Activated naive CD4-positive, alpha-beta T cell treated with anti-CD3 and anti-CD28 coated beads, Interleukin-2, amount 50 U/mL, for 72 hours (primary cell): ENCODE results near the gene DDRGK1. TPM values are rescaled to one million over a fixed set of nuclear protein-coding genes. Genes with fewer than 3 reads are reported as not detected.

Experiments used
- ATAC-seq, 2 donors: fragments of 150-1000 bp; cut with Tn5 transposase; 2 replicates each; pipeline ENCODE4 v1.10.0; 2021; ENCODE audit warnings: mild to moderate bottlenecking in 2 of 2, moderate library complexity in 2 of 2
- DNase-seq, 2 donors: peaks; one replicate each; pipeline ENCODE4 v3.0.0; 2021 to 2022; ENCODE audit warnings: low spot score in 2 of 2
- H3K27ac Mint-ChIP-seq, 2 donors: one replicate each; pipeline ENCODE4 v1.8.0; 2022; ENCODE audit warnings: mild to moderate bottlenecking in 2 of 2, mixed read lengths in 2 of 2
- H3K36me3 Mint-ChIP-seq, 2 donors: one replicate each; pipeline ENCODE4 v1.8.0; 2022; ENCODE audit warnings: mixed read lengths in 2 of 2
- H3K9me3 Mint-ChIP-seq, 2 donors: one replicate each; pipeline ENCODE4 v1.8.0; 2022; ENCODE audit warnings: mixed read lengths in 2 of 2
- total RNA-seq, 2 donors: library from RNA; stranded (reverse); gene quantifications; one replicate each; pipeline ENCODE4 v1.2.3, GENCODE V29; 2022

The DDRGK1 gene
- total RNA-seq, 2 donors from 2014 or later: 66.4 to 128 TPM

DNA sequence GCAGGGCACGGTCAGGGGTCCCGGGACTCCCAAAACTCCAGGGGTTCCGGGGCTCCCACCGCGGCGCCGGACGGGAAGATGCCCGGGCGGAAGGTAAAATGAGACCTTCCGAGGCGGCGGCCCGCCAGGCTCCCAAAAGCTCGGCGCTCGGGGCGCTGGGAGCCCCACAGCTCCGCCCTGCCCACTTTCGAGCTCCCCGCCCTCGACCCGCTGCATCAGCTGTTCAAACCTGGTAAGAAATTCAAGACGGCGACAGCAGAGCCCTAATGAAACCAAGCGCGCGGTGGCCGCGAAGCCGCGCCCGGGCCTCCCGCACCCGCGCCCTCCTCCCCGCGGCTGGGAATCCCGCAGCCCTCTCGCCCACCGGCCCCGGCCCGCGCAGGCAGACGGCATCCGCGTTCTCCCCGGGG lies 34.1 kb upstream of the DDRGK1 start:
- ATAC-seq (peak; percentile 40 to 69), DNase-seq (peak in 1 of 2 donors; percentile 58)
- H3K36me3 Mint-ChIP-seq: peaks cover 0 to 7% of the 10 kb centered on the region in 2 donors
- H3K9me3 Mint-ChIP-seq: no peaks in the 10 kb centered on the region
- no peak overlapping the region for H3K27ac Mint-ChIP-seq

DNA sequence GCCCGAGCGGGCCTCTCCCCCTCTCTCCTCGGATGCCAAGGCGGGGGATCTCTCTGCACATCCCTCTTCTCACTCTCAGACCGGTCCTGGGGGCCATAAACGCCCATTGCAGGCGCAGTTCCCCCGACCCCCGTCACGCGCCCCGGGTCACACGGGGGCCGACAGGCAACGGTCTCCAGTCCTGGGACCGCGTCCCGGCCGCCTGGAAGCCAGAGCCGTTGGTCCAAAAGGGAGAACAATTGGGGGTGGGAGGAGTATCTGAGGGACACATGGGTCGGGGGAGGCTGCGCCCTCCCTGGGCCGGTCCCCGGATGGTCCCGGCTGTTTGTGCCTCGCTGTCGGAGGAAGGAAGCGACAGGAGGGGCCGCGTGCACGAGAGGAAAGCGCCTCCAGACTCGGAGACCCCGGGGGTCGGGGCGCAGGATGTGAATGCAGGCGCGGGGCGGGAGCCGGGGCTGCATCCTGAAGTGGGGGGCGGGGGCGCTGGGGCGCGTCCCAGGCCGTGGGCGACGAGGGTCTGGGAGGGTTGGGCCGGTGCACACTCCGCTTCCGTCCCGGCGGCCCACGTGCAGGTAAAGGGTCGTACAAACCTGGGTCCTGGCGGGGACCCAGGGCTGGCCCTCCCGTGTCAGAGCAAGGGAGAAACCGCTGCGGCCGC lies 33.6 kb upstream of the DDRGK1 start:
- Mint-ChIP-seq H3K36me3 (peaks cover 0 to 7% of the 10 kb centered on the region in 2 donors), H3K27ac (no peak overlapping the region), H3K9me3 (no peaks in the 10 kb centered on the region)
- no peak for DNase-seq
- ATAC-seq: peak; percentile 6 to 25

DNA sequence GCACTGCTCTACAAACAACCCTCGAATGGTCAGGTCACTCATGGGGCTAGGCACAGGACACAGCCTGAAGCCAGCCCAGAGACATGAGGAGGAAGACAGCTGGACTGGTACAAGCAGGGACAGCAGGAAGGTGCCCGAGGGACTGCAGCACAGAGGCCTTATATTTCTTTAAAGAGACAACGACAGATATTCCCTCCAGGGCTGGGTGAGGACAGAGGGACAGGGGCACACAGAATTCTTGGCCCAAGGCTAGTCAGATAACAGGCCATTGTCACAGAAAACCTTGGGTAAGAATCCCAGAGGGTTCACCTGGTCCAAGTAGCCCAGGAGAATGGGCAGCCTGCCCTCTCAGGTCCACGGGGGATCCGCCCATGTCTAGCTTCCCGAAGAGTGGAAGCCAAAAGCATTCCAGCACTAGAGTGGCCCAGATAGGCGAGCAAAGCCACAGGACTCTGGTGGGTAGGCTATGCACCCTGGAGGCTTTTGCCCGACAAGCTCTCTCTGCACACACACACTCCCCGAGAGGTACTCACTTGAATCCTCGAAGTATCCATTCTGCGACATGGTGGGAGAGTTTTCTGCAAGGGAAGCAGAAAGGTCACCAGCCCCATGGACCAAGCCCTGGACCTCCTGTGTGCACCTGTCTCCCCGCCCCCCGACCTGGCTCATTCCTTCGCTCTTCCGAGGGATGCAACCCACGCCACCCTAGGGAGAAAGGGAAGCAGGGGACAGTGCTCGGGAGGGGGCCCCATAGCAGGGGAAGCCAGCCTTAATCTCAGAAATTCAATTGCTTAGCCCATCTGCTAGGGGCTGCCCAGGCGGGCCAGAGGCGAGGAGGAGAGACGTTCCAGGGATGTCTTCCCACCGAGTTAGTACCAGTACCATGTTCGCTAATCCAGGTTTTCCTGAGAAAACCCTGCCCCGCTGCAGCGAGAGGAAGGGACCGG lies 32.8 kb upstream of the DDRGK1 start:
- Mint-ChIP-seq H3K9me3 (no peaks in the 10 kb centered on the region), H3K27ac (no peak overlapping the region), H3K36me3 (peaks cover 0 to 7% of the 10 kb centered on the region in 2 donors)
- DNase-seq (no peak), ATAC-seq (no peak)

DNA sequence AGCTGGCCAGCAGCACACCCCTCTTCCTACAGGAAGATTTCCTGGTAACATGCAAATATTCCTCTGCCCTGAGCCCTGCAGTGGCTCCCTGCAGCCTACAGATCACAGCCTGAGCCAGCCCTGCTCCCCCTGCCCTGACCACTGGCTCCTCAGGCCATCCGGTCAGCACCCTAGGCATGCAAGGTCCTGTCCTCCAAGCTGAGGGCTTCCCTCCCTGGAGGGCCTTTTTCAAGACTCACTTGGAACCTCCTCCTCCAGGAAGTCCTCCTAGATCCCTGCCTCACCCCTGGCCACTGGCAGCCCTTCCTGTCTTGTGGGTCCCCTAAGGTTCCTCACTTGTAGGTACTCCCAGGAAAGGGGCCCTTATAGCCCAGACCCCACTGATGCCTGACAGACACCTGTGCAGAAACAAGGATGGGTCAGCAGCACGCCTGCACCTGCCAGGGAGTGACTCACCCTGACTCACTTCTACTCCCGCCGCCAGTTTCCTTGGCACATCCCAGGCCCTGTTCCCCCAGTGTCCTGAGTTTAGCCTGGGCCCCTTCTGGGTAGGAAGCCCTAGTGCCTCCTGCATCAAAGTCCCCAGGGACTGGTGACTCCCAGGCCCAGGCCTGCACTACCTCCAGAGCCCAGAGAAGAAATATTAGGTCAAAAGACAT lies 31.3 kb upstream of the DDRGK1 start:
- ATAC-seq (no peak), DNase-seq (no peak)
- Mint-ChIP-seq H3K36me3 (peaks cover 0 to 7% of the 10 kb centered on the region in 2 donors), H3K27ac (no peak overlapping the region), H3K9me3 (no peaks in the 10 kb centered on the region)

DNA sequence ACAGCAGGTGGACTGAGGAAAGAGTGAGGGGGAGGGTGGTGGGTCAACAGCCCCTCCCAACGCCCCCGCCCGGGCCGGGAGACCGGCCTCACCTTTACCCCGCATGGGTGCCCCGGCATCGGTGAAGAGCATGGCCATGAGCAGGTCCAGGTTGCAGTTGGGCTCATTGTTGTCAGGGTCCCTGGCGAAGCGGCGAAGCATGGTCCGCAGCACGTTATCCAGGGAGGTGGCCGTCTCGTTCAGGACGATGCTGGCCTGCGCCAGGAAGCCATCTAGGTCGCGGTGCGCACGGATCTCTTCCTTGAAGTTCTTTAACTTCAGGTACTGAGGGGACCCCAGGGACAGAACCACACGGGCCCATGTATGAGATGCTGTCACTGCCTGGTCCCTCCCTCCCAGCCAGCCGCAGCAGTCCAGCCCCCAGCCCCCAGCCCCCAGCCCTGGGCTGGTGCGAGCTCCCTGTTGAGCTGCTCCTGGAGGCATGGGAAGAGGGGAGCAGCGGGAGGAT lies 29.6 kb upstream of the DDRGK1 start:
- no peak for DNase-seq

DNA sequence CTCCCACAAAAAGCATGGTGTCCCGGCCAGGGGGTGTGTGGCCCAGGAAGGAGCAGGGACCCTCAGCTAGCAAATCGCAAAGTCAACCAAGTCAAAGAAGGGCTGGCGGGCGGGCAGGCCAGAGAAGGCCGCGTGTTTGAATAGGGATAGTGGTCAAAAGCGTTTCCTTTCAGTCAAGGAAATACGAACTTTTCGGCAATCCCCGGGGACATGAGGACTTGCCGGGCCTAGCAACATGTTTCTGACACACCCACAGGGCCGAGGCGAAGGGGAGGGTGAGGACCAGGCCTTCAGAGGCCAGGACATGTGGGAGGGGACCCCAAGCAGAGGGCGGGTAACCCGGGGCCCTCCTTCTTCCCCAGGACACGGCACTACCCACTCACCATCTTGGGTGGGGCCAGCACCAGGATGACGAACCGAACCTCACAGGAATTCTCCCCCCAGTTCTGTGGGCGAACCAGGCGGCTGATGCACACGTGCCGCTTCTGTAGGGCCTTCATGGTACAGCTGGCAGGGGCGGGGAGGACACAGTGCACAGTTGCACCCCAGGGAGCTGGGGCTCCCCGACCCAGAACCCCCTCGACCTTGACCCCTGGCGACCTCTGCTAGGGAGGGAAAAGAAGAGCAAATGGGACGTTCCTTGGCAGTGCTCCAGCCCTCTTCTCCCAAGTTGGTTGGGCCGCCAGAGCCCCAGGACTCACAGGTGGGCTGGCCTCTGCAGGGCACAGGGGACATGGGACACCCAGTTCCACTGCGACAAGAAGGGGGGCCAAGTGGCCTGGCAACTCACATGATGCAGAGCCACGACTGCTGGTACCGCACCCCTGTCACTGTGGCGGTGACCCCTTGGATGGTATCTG lies 28.9 kb upstream of the DDRGK1 start:
- DNase-seq (no peak), ATAC-seq (no peak)
- H3K9me3 Mint-ChIP-seq: no peaks in the 10 kb centered on the region
- H3K27ac Mint-ChIP-seq: no peak overlapping the region
- H3K36me3 Mint-ChIP-seq: no peaks in the 10 kb centered on the region

More for the DNA sequence above, 29.6 kb upstream of the DDRGK1 start:
- Mint-ChIP-seq H3K36me3 (no peaks in the 10 kb centered on the region), H3K9me3 (no peaks in the 10 kb centered on the region), H3K27ac (no peak overlapping the region)
- no peak for ATAC-seq

DNA sequence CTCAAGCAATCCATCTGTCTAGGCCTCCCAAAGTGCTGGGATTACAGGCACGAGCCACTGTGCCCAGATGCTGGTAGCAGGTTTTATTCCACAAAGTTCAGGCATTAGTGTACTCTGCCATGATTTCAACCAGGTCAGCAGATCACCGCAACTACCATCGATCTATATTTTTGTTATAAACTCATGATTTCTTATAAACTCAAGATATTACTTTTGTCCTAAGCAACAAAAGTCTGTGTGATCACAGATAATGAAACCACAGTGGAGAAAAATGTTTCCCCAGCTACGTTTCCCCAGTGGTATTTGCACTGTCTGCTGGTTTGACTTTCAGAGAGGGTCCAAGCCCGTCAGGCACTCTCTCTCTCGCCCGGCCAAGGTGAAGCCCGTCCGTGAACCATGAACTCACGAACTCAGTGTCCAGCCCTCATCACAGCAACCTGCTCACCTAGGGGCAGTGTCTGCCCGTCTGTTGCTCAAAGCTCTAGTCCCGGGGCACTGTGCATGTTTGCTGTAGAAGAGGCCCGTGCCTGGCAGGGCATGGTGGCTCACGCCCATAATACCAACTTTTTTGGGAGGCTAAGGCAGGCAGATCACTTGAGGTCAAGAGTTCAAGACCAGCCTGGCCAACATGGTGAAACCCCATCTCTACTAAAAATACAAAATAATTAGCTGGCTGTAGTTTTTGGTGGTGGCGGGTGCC lies 27.6 kb upstream of the DDRGK1 start:
- ATAC-seq (no peak), DNase-seq (no peak)

DNA sequence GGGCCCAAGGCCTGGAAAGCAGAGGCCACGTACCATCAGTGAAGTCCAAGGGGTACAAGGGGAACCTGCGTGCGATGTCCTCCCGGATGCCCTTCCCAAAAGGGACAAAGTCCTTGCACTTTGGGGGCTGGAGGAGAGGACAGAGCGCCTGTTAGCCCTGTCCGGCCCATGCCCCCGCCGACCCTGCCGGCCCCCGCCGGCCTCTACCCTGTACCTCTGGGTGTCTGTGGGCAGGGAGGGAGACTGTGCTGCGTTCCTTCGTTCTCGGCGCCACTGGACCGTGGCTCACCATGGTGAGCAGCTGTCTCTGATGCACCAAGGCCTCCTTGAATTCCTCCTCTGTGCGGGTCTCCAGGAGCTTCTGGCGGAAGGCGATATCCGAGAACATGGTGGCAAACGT lies 26.6 kb upstream of the DDRGK1 start:
- Mint-ChIP-seq H3K36me3 (no peaks in the 10 kb centered on the region), H3K27ac (no peak overlapping the region), H3K9me3 (no peaks in the 10 kb centered on the region)
- no peak for ATAC-seq
- no peak for DNase-seq

More for the DNA sequence above, 27.6 kb upstream of the DDRGK1 start:
- Mint-ChIP-seq H3K27ac (no peak overlapping the region), H3K36me3 (no peaks in the 10 kb centered on the region), H3K9me3 (no peaks in the 10 kb centered on the region)

DNA sequence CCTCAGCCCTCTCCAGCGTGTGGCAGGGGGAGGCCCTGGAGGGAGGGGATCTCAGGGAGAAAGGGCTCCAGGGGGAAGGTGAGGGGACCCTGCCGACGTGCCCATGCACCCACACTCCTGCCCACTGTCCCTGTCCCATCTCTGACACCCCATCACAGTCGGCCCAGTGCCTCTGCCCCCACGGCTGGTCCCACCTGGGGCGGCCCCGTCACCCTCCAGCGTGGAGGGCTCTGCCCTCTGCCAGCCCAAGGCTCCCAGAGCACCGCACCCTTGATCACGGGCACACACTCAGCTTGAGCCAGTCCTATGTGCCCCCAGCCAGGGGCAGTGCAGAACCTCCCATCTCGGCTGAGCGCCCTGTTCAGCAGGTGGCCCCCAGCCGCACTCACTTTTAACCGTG lies 25.3 kb upstream of the DDRGK1 start:
- no peaks in the 10 kb centered on the region for H3K36me3 Mint-ChIP-seq
- H3K9me3 Mint-ChIP-seq: no peaks in the 10 kb centered on the region
- ATAC-seq (no peak), DNase-seq (no peak)
- no peak overlapping the region for H3K27ac Mint-ChIP-seq

DNA sequence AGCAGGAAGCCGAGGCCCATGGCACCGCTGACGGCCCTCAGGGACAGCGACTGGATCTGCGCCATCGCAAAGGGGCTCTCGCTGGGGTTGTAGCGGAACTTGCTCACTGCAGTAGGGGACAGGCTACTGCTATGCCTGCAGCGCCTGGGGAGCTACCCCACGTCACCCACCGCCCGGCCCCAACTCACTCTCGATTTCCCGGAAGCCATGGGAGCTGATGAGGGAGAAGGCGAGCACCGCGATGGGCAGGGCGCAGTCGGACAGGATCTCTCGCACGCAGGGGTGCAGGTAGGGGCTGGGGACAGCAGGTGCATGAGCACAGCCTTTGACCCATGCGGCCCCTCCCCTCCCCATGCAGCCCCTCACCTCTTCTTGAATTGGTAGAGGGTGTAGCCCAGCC lies 24.7 kb upstream of the DDRGK1 start:
- Mint-ChIP-seq H3K27ac (no peak overlapping the region), H3K9me3 (no peaks in the 10 kb centered on the region), H3K36me3 (no peaks in the 10 kb centered on the region)
- no peak for DNase-seq
- ATAC-seq: no peak

DNA sequence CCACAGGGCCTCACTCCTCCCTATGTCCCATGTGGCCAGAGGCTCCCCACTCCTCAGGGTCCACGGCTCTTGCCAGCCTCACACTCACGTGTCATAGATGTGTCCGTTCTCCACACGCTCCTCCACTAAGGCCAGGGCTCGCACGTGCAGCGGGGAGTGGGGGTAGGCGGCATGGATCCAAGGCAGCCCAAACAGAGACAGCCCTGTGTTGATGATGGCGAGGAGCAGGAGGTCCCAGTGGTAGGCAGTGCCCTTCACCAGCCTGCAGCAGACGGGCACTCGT lies 24.2 kb upstream of the DDRGK1 start:
- Mint-ChIP-seq H3K27ac (no peak overlapping the region), H3K9me3 (no peaks in the 10 kb centered on the region), H3K36me3 (no peaks in the 10 kb centered on the region)
- DNase-seq (no peak), ATAC-seq (no peak)

DNA sequence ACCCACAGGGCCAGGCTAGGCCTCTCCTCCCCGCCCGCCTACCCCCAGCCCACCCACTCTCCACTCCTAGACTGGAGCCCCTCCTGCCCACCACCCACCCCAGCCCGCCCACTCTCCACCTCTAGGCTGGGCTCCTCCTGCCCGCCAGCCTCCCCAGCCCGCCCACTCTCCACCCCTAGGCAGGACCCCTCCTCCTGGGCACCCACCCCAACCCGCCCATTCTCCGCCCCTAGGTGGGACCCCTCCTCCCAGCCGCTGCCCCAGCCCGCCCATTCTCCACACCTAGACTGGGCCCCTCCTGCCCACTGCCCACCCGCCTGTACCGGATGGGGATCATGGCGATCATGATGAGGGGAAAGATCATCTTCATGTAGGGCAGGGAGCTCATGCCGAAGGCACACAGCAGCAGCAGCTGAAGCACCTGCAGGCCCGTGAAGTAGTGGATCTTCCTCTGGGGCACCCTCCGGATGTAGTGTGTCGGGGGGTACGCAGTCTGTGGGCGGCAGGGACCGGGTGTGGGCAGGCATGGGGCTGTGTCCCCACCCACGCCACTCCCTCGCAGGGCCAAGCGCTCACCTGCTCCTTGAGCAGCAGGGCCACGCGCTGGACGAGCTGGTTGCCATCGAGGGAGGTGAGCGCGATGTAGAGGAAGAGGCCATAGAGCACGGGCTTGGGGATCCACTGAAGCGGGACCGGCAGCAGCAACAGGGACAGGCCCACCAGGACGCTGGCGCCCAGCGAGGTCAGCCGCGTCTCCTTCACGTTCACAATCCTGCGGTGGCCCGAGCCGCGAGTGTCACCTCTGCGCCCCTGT lies 23.7 kb upstream of the DDRGK1 start:
- Mint-ChIP-seq H3K36me3 (no peaks in the 10 kb centered on the region), H3K9me3 (no peaks in the 10 kb centered on the region), H3K27ac (no peak overlapping the region)
- DNase-seq (no peak), ATAC-seq (no peak)

DNA sequence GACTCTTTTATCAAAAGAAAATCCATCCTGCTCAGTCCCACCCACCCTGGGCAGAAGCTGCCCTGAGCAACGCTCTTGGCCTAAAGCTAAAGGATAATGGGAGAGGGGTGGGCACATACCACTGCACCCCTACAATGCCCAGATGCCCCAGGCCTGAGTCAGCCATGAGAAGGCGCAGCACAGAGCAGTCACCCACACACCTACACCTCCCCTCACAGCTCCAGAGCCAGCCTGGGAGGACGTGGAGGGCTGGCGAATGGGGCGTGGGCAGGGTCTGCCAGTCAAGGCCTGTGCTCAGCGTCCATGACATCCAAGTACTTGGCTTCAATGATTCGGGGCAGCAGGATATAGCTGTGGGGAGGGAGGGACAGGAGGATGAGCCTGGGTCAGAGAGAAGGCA lies 23.0 kb upstream of the DDRGK1 start:
- no peaks in the 10 kb centered on the region for H3K9me3 Mint-ChIP-seq
- no peak for DNase-seq
- H3K36me3 Mint-ChIP-seq: no peaks in the 10 kb centered on the region
- no peak for ATAC-seq
- H3K27ac Mint-ChIP-seq: no peak overlapping the region

DNA sequence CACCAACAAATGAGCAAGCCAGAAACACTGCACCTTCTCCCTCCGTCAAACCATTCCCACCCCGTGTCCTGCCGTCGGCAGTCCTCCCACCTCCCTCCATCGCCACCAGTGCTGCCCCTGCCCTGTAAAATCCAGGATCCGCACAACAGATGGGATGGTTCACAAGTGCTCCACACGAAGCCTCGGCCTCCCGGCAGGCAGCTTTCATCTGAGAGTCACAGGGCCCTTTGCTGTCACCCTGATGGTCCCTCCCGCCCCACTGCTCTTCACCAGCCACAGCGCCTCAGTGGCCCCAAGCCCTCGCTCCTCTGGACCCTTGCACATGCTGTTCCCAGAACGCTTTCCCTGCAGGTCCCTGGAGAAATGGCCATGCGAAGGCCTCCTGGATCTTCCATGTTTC lies 22.4 kb upstream of the DDRGK1 start:
- DNase-seq (no peak), ATAC-seq (no peak)
- no peaks in the 10 kb centered on the region for H3K9me3 Mint-ChIP-seq
- no peak overlapping the region for H3K27ac Mint-ChIP-seq
- H3K36me3 Mint-ChIP-seq: no peaks in the 10 kb centered on the region

DNA sequence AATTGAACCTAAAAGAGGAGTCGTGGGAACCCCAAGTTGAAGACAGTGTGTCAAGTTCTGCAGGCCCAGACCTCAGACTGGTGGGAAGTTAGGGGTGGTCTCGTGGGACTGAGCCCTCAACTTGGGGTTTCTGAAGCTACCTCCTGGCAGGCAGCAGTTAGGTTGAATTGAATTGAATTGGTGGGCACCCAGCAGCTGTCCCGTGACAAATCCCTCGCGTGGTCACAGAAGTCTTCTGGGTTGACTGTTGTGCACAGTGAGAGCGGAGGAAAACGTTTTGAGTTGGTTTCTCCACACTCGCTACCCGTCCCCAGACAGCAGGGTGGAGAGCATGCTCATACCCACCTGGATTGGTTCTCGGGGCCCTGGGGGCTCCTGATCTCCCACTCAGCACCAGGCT lies 21.6 kb upstream of the DDRGK1 start:
- no peak for ATAC-seq
- no peak for DNase-seq
- Mint-ChIP-seq H3K27ac (no peak overlapping the region), H3K36me3 (peaks cover 0 to under 1% of the 10 kb centered on the region in 2 donors), H3K9me3 (no peaks in the 10 kb centered on the region)
